IMR-90 (cell line): ENCODE results near the gene TBX4. TPM values are rescaled to one million over a fixed set of nuclear protein-coding genes. Genes with fewer than 3 reads are reported as not detected.

Experiments
- ATAC-seq: fragments of 200-7000 bp; cut with Tn5 transposase; 2 replicates; pipeline ENCODE4 v1.9.1; 2020; ENCODE audit warnings: low read depth, mild to moderate bottlenecking, moderate library complexity
- BruUV-seq: library from RNA; stranded (reverse); fragments of 400-500 nt; replicated peaks from 2 replicates; lab custom pipeline; 2021; lab: Mats Ljungman, UMichigan
- CTCF ChIA-PET: fragments of 300-600 bp; formaldehyde crosslinking; extraction: SDS; loops from one replicate; lab custom pipeline; 2021; ENCODE audit warnings: antibody characterized with exemption; lab: Yijun Ruan, JAX
- POLR2A ChIA-PET: fragments of 300-600 bp; sonication (Branson Sonifier 250); formaldehyde crosslinking; loops from one replicate; lab custom pipeline; 2022; ENCODE audit warnings: antibody characterized with exemption; ENCODE audit not compliant: unreplicated experiment; lab: Charles Lee
- DNase-seq: peaks from one replicate; pipeline ENCODE4 v3.0.0; 2013
- H2AFZ ChIP-seq: replicated peaks from 2 replicates; pipeline ENCODE3; 2013; ENCODE audit warnings: low read length, mild to moderate bottlenecking; ENCODE audit not compliant: poor library complexity
- H2AK5ac ChIP-seq: 2 replicates; pipeline ENCODE4 v1.6.1; 2013; ENCODE audit warnings: low read depth, low read length, inconsistent platforms
- H2AK9ac ChIP-seq: replicated peaks from 2 replicates; pipeline ENCODE3; 2013; ENCODE audit warnings: mild to moderate bottlenecking, low read depth, low read length, moderate library complexity; ENCODE audit not compliant: poor library complexity
- H2BK120ac ChIP-seq: 2 replicates; pipeline ENCODE4 v1.6.1; 2013; ENCODE audit warnings: low read depth, low read length, inconsistent platforms
- H2BK15ac ChIP-seq: 3 replicates; pipeline ENCODE4 v1.6.1; 2013; ENCODE audit warnings: low read depth, low read length, inconsistent platforms
- H2BK20ac ChIP-seq: 2 replicates; pipeline ENCODE4 v1.6.1; 2013; ENCODE audit warnings: low read depth, mild to moderate bottlenecking, inconsistent platforms, low read length, moderate library complexity
- H2BK5ac ChIP-seq: 2 replicates; pipeline ENCODE4 v1.6.1; 2013; ENCODE audit warnings: mild to moderate bottlenecking, low read depth, low read length, inconsistent platforms; ENCODE audit not compliant: poor library complexity, severe bottlenecking
- H3K14ac ChIP-seq: replicated peaks from 2 replicates; pipeline ENCODE4 v1.6.1; 2013; ENCODE audit warnings: low read depth, low read length, inconsistent platforms
- H3K18ac ChIP-seq: 2 replicates; pipeline ENCODE4 v1.6.1; 2013; ENCODE audit warnings: low read depth, low read length, control low read depth
- H3K23ac ChIP-seq: 2 replicates; pipeline ENCODE4 v1.6.1; 2013; ENCODE audit warnings: low read depth, low read length, inconsistent platforms
- H3K27ac ChIP-seq: 2 replicates; pipeline ENCODE4 v1.5.1; 2013; ENCODE audit warnings: mild to moderate bottlenecking, control low read depth, low read length; ENCODE audit not compliant: insufficient read depth
- H3K27me3 ChIP-seq: 2 replicates; pipeline ENCODE4 v1.6.1; 2013; ENCODE audit warnings: low read length; ENCODE audit not compliant: control insufficient read depth, insufficient read depth
- H3K36me3 ChIP-seq: 2 replicates; pipeline ENCODE4 v1.6.1; 2013; ENCODE audit warnings: low read length, mixed read lengths; ENCODE audit not compliant: control insufficient read depth, insufficient read depth
- H3K4ac ChIP-seq: 2 replicates; pipeline ENCODE4 v1.6.1; 2013; ENCODE audit warnings: low read depth, low read length, inconsistent platforms
- H3K4me1 ChIP-seq: 2 replicates; pipeline ENCODE4 v1.6.1; 2013; ENCODE audit warnings: low read length, mixed read lengths; ENCODE audit not compliant: control insufficient read depth, insufficient read depth
- H3K4me2 ChIP-seq: 2 replicates; pipeline ENCODE4 v1.6.1; 2013; ENCODE audit warnings: low read depth, mild to moderate bottlenecking, control low read depth, low read length, moderate library complexity
- H3K4me3 ChIP-seq: 2 replicates; pipeline ENCODE4 v1.5.1; 2013; ENCODE audit warnings: low read depth, mild to moderate bottlenecking, control low read depth, low read length, moderate library complexity; ENCODE audit not compliant: insufficient read depth
- H3K56ac ChIP-seq: 2 replicates; pipeline ENCODE4 v1.6.1; 2013; ENCODE audit warnings: low read length, inconsistent platforms; ENCODE audit not compliant: insufficient read depth; ENCODE audit errors: extremely low read depth
- H3K79me1 ChIP-seq, 2 experiments: 2 replicates each; pipeline ENCODE4 v1.6.1; 2013; ENCODE audit warnings: low read length in 2 of 2, inconsistent platforms in 1 of 2, low read depth in 1 of 2
- H3K9ac ChIP-seq: 2 replicates; pipeline ENCODE4 v1.6.1; 2013; ENCODE audit warnings: low read depth, low read length, control low read depth
- H3K9me1 ChIP-seq: 2 replicates; pipeline ENCODE4 v1.6.1; 2013; ENCODE audit warnings: low read length, inconsistent platforms; ENCODE audit not compliant: insufficient read depth
- H3K9me3 ChIP-seq: 2 replicates; pipeline ENCODE4 v1.6.1; 2013; ENCODE audit warnings: low read length; ENCODE audit not compliant: control insufficient read depth, insufficient read depth
- H4K20me1 ChIP-seq: 2 replicates; pipeline ENCODE4 v1.6.1; 2013; ENCODE audit warnings: low read length, inconsistent platforms; ENCODE audit not compliant: insufficient read depth
- H4K5ac ChIP-seq: 2 replicates; pipeline ENCODE4 v1.6.1; 2013; ENCODE audit warnings: mild to moderate bottlenecking, low read depth, low read length, control low read depth
- H4K8ac ChIP-seq, 2 experiments: 2 replicates each; pipeline ENCODE4 v1.6.1; 2013; ENCODE audit warnings: low read depth in 2 of 2, low read length in 2 of 2, control low read depth in 1 of 2, inconsistent platforms in 1 of 2
- H4K91ac ChIP-seq: 2 replicates; pipeline ENCODE4 v1.6.1; 2013; ENCODE audit warnings: low read depth, low read length, inconsistent platforms; ENCODE audit not compliant: insufficient read depth
- BHLHE40 ChIP-seq: fragments of 150-350 bp; IDR thresholded peaks from 2 replicates; pipeline ENCODE4 v1.6.1; 2016; ENCODE audit warnings: mild to moderate bottlenecking, low read depth, low read length
- CEBPB ChIP-seq: IDR thresholded peaks from 2 replicates; pipeline ENCODE4 v1.6.1; 2012; ENCODE audit warnings: low read depth, low read length, improper control_type of control experiment
- CHD1 ChIP-seq: IDR thresholded peaks from 2 replicates; pipeline ENCODE4 v1.6.1; 2012; ENCODE audit warnings: low read depth, low read length, improper control_type of control experiment
- FOS ChIP-seq: fragments of 150-350 bp; IDR thresholded peaks from 2 replicates; pipeline ENCODE4 v1.6.1; 2016; ENCODE audit warnings: low read depth, low read length
- MAFK ChIP-seq: IDR thresholded peaks from 2 replicates; pipeline ENCODE4 v1.6.1; 2012; ENCODE audit warnings: low read depth, low read length, improper control_type of control experiment
- MAZ ChIP-seq: IDR thresholded peaks from 2 replicates; pipeline ENCODE4 v1.6.1; 2012; ENCODE audit warnings: low read depth, mild to moderate bottlenecking, low read length, improper control_type of control experiment, moderate library complexity, borderline replicate concordance
- MXI1 ChIP-seq: IDR thresholded peaks from 2 replicates; pipeline ENCODE4 v1.6.1; 2012; ENCODE audit warnings: low read depth, mild to moderate bottlenecking, low read length, moderate library complexity, borderline replicate concordance
- NFE2L2 ChIP-seq: fragments of 150-350 bp; IDR thresholded peaks from 2 replicates; pipeline ENCODE4 v1.6.1; 2016; ENCODE audit warnings: low read depth, mild to moderate bottlenecking, low read length
- POLR2A ChIP-seq: IDR thresholded peaks from 2 replicates; pipeline ENCODE4 v1.6.1; 2012; ENCODE audit warnings: mild to moderate bottlenecking, low read depth, low read length
- RAD21 ChIP-seq: IDR thresholded peaks from 2 replicates; pipeline ENCODE4 v1.6.1; 2012; ENCODE audit warnings: low read length, improper control_type of control experiment
- RCOR1 ChIP-seq: IDR thresholded peaks from 2 replicates; pipeline ENCODE4 v1.6.1; 2012; ENCODE audit warnings: mild to moderate bottlenecking, low read length, improper control_type of control experiment; ENCODE audit not compliant: insufficient replicate concordance
- SMC3 ChIP-seq: fragments of 150-350 bp; IDR thresholded peaks from 2 replicates; pipeline ENCODE4 v1.6.1; 2016; ENCODE audit warnings: low read depth, mild to moderate bottlenecking, antibody characterized with exemption, low read length, moderate library complexity
- WGBS, 2 experiments: methylation state at CpG; one replicate each; pipeline versions ENCODE4 v1.1.5 to v1.1.7; 2013; ENCODE audit warnings: missing lambda C conversion rate in 2 of 2; ENCODE audit not compliant: insufficient read length in 1 of 2; ENCODE audit errors: extremely low coverage in 2 of 2; 5-methylcytosine and 5-hydroxymethylcytosine counted together
- dilution Hi-C: fragments of 300-500 bp; cut with HindIII; formaldehyde crosslinking; loops from one replicate; pipeline ENCODE4 v1.14.3; 2018; ENCODE audit warnings: low sequenced_read_pairs; ENCODE audit not compliant: unreplicated experiment
- in situ Hi-C: fragments of 300-500 bp; cut with MboI; formaldehyde crosslinking; loops from 3 replicates; pipeline ENCODE4 v1.14.3; 2019; ENCODE audit warnings: low sequenced_read_pairs, inconsistent platforms, mixed read lengths
- intact Hi-C: fragments of 100-400 bp; cut with micrococcal nuclease; formaldehyde crosslinking; loops from 2 replicates; pipeline ENCODE4 v1.10.0; 2022
- polyA plus RNA-seq, 3 experiments: library from polyadenylated mRNA; depleted of rRNA; stranded (reverse); fragments of >200 nt; gene quantifications; 2 replicates each; pipeline ENCODE4 v1.2.3, GENCODE V29; 2012; ENCODE audit warnings: low replicate concordance in 1 of 3
- total RNA-seq: library from RNA; depleted of rRNA; stranded (reverse); fragments of >200 nt; gene quantifications from 2 replicates; pipeline ENCODE4 v1.2.3, GENCODE V29; 2012
- TF ChIP-seq, protein P1 (sequence below): conservative IDR thresholded peaks from 2 replicates; pipeline ENCODE4 v1.5.1; 2012; ENCODE audit warnings: mild to moderate bottlenecking, low read depth, low read length, improper control_type of control experiment
- TF ChIP-seq, protein P2 (sequence below): fragments of 150-350 bp; IDR thresholded peaks from 2 replicates; pipeline ENCODE4 v1.6.1; 2016; ENCODE audit warnings: low read depth, mild to moderate bottlenecking, low read length, moderate library complexity, borderline replicate concordance
- TF ChIP-seq, protein P3 (sequence below): fragments of 150-350 bp; IDR thresholded peaks from 2 replicates; pipeline ENCODE4 v1.6.1; 2017; ENCODE audit warnings: mild to moderate bottlenecking, antibody characterized with exemption, low read length, low read depth

The TBX4 gene
- total and polyA plus RNA-seq, 2 of the 4 experiments (the other 2 are of a cell fraction) = 0.05 TPM; not detected in 1

DNA sequence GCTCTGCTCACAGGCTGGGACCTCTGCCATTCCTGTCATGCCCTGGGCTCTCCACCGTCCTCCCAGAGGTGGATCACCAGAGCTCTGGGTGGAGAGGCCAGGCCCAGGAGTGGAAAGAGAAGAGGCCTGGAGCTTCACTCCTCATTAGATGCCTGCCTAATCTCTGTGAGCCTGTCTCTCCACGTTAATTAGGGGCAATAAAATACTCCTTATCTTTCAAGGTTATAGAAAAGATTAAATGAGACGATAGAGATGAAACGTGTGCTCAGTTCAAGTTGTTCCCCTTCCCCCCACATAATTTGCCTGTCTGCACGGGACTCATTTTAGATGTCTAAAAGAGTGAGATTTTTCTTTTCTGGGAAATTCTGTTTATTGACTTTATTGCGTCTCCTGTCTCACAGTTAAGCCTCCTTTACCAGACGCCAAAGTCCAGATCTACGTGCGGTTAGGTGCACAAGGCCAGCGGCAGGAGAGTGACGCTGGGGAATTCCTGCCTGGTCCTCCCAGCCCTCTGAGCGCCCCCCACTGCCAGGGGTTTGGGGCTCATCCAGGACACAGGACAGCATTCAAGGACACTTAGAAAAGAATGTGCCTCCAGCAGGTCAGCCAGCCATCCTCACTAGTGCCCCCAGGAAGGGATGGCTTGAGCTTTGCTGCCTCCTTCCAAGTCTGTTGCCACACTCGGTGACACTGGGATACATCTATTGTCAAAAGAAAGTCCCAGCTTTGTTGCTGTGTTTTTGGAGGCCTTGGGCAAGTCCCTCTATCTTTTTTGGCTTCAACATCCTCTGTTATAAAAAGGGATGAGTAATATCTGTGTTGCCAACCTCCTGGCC lies 42.3 kb downstream of the TBX4 start:
- intact Hi-C loops = no loop called here
- no peaks in the 10 kb centered on the region for H3K9me3 ChIP-seq
- no peak overlapping the region for H3K4ac ChIP-seq
- no peak overlapping the region for H3K4me3 ChIP-seq
- no peak overlapping the region for H3K9ac ChIP-seq
- DNase-seq (no peak), ATAC-seq (no peak)
- no peak overlapping the region for H3K4me2 ChIP-seq
- no peaks in the 10 kb centered on the region for H3K79me1 ChIP-seq
- peaks cover 12% of the 10 kb centered on the region for H3K4me1 ChIP-seq
- no peak overlapping the region for H4K5ac ChIP-seq
- POLR2A ChIA-PET = no interaction called here
- no peak overlapping the region for H3K14ac ChIP-seq
- H2BK15ac ChIP-seq = no peak overlapping the region
- no peak overlapping the region for H3K27ac ChIP-seq
- H3K56ac ChIP-seq = no peak overlapping the region
- no peak overlapping the region for H2AK9ac ChIP-seq
- no TSS peak for BruUV-seq
- no peak overlapping the region for H4K8ac ChIP-seq
- CTCF ChIA-PET = no interaction called here
- no peak overlapping the region for H3K23ac ChIP-seq
- H2BK20ac ChIP-seq = no peak overlapping the region
- H4K91ac ChIP-seq = no peak overlapping the region
- dilution Hi-C loops = no loop called here
- 0 out of 2 replicates have a peak overlapping the region, but pooled peaks have one; percentile 36 for H2AK5ac ChIP-seq
- no peak overlapping the region for H2AFZ ChIP-seq
- no peaks in the 10 kb centered on the region for H4K20me1 ChIP-seq
- no peak overlapping the region for H3K18ac ChIP-seq
- in situ Hi-C loops = no loop called here
- H3K36me3 ChIP-seq = no peaks in the 10 kb centered on the region
- H2BK5ac ChIP-seq = no peak overlapping the region
- no peak for TF ChIP-seq FOS
- TF ChIP-seq SMC3 = no peak
- TF ChIP-seq, protein P1, sequence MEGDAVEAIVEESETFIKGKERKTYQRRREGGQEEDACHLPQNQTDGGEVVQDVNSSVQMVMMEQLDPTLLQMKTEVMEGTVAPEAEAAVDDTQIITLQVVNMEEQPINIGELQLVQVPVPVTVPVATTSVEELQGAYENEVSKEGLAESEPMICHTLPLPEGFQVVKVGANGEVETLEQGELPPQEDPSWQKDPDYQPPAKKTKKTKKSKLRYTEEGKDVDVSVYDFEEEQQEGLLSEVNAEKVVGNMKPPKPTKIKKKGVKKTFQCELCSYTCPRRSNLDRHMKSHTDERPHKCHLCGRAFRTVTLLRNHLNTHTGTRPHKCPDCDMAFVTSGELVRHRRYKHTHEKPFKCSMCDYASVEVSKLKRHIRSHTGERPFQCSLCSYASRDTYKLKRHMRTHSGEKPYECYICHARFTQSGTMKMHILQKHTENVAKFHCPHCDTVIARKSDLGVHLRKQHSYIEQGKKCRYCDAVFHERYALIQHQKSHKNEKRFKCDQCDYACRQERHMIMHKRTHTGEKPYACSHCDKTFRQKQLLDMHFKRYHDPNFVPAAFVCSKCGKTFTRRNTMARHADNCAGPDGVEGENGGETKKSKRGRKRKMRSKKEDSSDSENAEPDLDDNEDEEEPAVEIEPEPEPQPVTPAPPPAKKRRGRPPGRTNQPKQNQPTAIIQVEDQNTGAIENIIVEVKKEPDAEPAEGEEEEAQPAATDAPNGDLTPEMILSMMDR = no peak
- no peak for TF ChIP-seq MXI1
- TF ChIP-seq POLR2A = no peak
- TF ChIP-seq CEBPB = no peak
- no peak for TF ChIP-seq MAZ
- TF ChIP-seq CHD1 = no peak
- TF ChIP-seq RCOR1 = no peak
- TF ChIP-seq, protein P2, sequence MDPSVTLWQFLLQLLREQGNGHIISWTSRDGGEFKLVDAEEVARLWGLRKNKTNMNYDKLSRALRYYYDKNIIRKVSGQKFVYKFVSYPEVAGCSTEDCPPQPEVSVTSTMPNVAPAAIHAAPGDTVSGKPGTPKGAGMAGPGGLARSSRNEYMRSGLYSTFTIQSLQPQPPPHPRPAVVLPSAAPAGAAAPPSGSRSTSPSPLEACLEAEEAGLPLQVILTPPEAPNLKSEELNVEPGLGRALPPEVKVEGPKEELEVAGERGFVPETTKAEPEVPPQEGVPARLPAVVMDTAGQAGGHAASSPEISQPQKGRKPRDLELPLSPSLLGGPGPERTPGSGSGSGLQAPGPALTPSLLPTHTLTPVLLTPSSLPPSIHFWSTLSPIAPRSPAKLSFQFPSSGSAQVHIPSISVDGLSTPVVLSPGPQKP = no peak
- no peak for TF ChIP-seq RAD21
- TF ChIP-seq, protein P3, sequence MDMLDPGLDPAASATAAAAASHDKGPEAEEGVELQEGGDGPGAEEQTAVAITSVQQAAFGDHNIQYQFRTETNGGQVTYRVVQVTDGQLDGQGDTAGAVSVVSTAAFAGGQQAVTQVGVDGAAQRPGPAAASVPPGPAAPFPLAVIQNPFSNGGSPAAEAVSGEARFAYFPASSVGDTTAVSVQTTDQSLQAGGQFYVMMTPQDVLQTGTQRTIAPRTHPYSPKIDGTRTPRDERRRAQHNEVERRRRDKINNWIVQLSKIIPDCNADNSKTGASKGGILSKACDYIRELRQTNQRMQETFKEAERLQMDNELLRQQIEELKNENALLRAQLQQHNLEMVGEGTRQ = no peak
- no peak for TF ChIP-seq BHLHE40
- TF ChIP-seq NFE2L2 = no peak
- no peak for TF ChIP-seq MAFK
- no peak overlapping the region for H2BK120ac ChIP-seq
- H3K27me3 ChIP-seq = no peaks in the 10 kb centered on the region
- 100% methylated on average over 1 of the region's 13 CpGs; no CpG with 5 or more reads in 1 of the 2 experiments for WGBS, 2 experiments
- H3K9me1 ChIP-seq = peaks cover 10% of the 10 kb centered on the region; the same call in 1 of the 2 replicates
